ENCODE results near the gene RFTN1.

RFTN1 gene

DNA sequence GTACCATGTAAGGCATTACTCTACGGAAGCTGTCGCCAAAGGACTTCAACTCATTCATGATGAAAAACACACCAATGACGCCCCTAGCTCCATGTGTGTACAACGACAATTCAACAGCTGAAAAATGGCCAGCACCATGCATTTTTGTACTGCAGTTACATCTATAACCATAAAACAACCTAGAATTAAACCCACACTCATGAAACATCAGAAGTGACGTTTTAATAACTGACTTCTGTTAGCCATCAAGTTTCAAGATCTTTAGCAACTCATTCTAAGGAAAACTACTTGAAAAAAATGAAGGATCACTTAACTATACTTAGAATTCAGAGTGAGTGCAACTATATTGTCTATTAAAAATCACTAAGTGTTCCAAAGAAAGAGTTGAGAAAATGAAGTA lies 84.9 kb downstream of the RFTN1 start:
- DNase-seq: no peak

DNA sequence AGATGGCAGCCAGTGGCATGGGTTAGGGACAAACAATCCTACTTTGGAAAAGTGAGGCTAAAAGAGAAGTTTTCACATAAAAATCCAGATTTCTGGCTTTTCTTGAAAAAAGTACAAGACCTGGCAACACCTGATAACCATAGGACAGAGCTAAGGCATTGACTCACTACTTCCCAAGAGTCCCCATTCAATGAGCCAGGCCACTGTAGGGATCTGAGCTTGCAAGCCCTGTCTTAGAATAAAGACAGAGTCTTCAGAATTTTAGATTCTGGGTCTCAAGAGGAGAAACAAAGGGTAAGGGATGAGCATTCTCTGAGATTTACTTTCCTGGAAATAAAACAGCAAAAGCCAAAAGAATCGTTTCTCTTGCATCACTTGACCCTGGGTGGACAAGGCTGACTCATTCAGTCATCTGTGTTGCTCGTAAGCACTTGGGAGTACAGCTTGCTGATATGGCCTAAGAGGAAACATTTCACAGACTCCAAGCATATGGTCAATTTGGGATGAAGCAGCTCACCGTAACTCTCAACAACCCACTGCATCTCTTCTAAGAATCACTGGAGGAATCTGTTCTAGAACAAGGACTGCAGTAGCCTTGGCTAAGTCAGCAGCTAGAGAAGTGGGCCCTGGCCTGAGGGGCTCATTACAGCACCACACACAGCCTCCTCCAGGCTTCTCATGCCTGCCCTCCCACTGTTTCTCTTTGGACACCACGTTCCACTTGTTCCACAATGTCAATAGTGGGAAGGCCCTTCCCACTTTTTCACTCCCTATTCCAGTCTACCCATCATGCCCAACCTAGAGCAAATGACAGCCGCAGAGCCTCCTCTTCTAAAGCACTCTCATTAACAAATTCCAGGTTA lies 86.2 kb downstream of the RFTN1 start:
- DNase-seq: no peak

DNA sequence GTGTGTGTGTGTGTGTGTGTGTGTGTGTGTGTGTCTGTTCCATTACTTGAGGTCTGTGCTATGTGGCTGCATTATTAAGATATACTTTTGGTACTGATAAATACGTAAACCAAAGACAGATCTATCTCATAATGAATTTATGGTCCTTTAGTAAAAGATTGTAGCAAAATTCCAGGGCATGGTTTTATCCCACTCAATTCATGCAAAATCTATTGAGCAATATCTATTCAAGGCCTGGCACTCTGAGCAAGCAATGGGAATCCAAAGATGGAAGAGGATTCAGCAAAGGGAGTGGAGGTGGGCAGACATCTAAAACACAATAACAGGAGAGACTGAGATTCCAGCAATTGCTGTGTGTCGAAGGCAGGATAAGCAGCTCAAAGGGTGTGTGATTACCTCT lies 86.8 kb downstream of the RFTN1 start:
- no peak for DNase-seq

DNA sequence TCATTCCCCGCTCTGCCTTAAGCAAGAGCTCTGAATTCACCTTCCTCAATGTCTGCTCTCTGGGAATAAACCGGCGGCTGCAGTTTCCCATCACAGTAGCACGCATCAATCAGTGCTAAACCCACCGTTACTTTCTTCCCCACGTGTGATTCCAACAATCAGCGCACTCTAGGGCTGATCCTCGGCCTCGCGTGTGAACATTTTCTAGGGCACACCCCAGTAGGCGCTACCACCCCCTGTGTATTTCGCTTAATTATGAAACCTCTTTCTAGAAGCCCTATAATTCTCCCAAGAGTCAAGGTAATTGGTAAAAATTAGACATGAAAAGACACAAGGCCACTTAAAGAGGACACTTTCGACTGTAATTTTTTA lies 87.5 kb downstream of the RFTN1 start:
- no peak for DNase-seq

DNA sequence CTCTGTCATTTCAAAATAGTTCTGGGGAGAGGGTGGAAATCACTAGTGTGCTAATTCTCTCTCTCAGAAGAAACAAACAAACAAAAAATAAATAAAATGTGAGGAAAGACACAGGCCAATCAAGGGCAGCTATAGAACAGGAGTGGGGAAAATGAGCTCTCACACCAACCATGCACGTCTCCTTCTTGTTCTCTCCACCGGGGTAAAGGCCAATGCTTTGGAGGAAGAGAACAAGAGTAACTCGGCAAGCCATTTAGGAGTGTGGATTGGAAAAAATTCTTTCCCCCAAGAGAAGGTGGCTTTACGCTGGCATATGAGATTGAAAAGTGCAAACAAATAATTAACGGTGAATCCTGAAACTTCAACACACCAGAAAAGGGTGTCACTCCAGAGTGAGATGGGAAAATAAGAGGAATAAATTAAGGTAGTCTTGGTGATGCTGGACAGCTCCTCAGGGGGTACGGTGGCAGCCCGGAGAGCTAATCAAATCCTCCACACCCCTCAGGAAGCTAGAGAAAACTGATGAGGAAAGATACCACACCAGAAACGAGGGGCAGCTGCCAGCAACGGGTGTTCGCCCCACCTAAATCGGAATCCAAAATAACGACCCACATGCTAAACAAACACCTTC lies 88.0 kb downstream of the RFTN1 start:
- no peak for DNase-seq

DNA sequence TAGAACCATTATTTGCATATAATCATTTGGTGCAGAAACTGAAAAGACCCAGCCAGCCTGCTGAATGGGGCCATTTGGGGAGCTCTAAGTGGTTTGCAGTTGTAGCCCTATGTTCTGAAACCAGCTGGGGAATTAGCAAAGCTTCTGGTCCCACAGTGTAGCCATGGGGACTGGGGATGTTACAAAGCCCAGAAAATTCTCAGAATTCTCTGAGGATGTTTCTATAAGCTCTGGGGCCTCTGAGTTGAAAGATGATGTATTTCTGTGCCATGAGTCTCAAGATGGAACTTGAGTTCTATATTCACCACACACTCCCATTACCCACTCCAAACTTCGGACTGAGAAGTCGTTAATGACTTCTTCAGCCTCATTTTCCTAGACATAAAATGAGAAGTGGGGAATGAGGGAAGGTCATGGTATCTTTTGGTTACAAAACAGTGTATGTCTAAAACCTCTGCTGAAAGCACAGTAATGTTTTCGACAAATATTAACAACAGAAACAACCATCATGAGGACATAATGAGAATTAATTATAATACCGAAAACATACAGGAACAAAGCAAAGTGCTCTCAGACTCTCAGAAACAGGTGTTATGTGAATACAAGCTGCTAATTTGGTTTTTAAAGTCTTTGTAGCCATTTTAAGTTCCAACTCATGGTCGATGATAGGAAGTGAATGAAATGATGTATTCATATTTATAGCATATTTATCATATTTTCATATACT lies 89.4 kb downstream of the RFTN1 start:
- no peak for DNase-seq

DNA sequence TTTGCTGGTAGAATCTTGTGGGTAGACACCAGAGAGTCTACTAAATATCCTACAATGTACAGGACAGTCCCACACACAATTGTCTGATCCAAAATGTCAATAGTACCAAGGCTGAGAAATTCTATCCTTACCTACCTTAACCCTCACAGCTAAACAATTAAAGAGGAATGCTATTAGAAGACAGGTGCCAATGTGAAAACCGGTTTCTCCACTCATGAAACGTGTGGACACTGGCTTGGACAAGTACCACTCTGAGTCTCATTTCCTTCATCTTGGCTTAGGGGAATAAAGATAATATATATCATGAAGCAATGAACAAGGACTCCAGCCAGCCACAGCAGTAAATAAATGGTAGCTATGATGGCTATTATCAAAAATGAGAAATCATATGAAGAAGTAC lies 90.2 kb downstream of the RFTN1 start:
- no peak for DNase-seq

DNA sequence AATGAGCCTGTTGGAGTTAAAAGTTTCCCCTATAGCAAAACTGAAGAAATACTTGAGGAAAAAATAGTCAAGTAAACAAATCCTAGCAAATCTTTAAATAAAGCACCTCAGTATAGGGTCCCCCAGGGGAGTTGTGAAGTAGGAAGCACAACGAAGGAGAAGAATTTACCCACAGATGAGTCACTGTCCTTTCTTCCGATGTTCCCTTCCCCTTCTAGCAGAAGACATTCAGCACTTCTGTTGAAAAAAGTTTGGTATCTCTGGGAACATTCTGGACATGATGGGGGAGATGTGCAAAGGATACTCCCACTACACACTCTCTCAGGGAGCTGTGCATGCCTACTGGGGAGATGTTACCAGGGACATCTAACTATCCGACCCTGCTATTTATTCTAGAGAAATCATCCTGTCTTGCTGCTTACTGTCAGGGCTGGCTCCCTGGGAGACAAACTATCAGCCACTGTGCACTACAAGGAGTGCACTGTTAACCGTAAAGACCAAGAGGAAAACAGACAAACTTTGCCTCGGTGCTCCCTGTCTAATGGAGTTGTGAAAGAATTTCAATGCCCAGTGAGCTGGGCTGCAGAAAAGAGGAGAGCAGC lies 93.8 kb downstream of the RFTN1 start:
- no peak for DNase-seq

DNA sequence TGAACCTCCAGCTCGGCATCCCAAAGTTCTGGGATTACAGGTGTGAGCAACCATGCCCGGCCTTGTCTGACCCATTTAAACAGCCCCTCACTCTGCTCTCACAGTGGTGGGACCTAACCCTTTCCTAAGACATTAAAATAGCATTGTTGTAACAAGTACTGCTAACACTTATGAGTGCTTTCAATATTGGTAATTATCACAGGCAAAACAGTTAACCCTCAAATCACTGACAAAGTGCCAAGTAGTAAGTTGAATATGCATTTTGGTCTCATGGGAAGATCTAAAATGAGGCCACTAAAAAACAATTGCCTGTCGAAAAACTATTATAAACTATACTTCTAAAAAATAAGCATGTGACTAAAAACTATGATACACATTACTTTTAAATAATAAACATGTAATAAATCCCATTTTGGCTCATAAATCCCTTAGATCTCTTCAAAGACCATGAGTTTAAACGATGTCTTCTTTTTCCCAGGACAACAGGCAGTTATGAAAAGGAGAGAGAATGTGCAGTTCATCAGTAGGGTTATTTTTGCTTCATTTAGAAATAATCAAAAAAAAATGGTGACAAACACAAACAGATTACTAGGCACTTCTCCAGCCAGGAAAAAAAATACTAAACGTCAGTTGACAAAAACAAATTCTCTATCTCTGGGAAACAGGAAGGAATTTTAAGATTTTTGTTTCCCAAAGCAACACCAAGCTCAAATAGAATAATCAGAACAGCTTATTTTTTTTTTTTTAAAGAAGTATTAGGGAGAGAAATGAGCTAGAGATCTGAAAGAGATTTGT lies 95.4 kb downstream of the RFTN1 start:
- no peak for DNase-seq

DNA sequence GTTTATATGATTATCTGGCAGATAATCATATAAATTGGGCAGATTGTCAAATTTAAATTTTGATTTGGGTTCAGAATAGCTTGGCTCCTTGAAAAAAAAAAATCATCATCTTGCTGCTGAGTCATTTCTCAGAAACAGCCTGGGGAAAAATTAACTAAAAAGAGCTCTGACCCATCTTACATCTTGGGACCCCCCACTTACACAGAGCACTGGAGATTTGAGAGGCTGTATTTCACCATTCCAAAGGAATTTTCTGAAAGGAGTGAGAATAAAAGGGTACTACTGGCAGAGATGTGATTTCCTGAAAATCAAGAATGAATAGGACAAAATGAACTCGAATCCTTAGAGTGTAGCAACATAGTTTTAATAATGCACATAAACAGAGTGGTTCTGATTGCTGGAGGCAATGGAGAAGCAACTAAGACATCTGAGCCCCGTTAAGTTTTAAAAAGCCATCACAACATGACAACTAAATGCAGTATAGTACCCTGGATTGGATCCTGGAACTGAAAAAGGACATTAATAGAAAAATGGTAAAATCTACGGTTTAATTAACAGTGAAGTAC lies 97.5 kb downstream of the RFTN1 start:
- DNase-seq: no peak

DNA sequence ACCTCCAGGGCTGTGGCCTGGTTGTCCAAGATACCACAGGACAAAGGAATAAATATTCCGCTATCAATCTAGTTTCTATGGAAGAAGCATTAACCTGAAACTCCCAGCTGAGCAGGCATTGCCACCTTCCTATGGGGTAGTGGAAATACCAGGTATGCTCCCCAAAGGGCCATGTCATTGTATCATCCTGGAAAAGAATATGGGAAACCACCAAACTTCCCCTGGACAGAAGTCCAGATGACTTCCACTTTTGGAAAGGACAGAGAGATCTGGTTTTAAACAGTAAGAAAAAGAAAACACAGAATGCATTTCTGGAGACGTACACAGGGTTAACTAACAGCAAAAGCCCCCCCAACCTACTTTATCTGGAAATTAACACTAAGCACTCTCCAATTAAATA lies 100.2 kb downstream of the RFTN1 start:
- no peak for DNase-seq

DNA sequence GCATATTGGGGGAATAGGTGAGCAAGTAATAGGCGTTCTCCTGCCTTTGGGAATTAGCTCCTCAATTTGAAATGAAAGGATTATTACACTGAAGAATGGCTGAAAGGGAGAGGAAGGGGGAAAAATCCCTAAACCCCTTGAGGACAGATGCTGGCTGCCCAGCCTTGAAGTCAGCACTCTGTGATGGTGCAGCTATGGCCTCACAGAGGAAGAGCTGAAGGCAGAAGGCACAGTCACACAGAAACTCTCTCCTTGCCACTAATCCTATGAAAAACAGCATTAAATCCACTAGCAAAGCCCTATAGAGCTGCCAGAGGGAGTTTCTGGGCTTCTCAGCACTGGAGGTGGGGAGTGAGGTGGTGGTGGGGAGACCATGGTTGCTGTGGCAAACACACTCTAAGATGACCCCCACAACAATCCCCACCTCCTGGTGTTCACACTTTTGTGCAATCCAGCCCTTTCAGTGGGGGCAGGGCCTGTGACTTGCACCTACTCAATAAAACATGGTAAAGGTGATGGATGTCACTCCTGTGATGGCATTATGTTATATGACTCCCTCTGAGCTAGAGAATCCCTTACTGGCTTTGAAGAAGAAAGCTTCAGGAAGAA lies 101.2 kb downstream of the RFTN1 start:
- DNase-seq: no peak

DNA sequence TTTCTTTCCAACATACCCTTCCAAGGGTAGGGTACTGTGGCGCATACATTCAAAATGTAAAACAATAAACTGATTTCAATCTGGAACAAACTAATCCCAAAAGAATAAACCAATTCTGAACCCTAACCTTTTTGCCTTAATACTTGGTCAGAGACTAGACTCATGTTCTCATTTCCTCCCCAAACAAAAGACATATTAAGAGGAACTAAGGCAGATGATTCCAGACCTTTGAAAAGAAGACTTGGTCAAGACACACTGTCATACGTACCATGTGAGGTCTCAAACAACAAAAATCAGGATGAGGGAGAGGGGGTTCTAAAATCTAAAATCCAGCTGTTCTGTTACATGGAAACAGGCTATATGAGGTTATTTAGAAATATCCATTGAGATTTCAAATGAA lies 102.1 kb downstream of the RFTN1 start:
- no peak for DNase-seq

DNA sequence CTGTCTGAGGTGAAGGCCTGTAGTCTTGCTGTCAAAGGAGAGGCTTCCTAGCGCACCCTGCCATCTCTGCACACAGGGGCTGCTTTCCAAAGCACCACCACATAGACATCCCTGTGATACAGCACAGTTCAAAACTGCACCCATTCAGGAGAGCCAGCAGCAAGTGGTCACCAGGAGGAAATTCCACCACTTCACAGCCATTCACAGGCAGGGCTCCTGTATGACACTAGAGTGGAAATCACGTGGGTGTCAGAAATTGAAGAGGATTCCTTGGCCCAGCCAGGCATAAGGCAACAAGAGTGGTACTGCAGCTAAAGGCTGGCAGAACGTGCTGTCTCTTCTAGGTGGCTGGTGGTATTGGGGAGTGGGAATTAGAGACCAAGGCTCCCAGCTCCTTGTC lies 102.8 kb downstream of the RFTN1 start:
- no peak for DNase-seq

DNA sequence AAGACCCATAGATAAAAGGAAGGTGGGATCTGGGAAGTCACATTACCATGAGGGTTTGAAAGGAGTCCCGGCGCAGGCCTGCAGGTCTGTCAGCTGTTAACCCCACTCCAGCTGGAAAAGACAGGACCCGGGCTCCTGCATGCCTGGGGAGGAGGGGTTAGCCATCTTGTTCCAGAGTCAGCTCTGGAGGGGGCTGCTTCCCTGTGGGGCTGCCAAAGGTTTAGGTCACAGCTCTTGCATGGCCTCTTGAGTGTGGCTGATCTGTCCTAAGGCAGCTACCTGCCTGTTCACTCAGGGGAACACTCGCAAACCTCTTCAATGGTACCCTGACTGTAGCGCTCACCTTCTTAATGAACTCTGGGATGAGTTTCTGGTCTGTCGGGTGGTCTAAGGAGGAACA lies 104.5 kb downstream of the RFTN1 start:
- DNase-seq: no peak

DNA sequence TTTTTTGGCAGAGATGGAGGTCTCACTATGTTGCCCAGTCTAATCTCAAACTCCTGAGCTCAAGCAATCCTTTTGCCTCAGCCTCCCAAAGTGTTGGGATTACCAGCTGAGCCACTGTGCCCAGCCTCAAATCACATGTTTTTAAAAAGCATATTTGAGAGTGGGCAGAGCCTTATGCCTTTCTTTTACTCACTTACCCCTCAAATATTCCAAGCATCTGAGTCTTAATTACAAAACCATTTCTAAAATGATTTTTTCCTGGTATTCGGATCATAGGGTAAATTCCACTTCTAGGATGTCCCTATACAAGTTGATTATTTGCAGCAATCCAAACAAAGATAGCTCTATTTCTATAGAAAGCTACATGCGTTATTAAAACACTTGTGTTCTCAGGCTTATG lies 106.1 kb downstream of the RFTN1 start:
- no peak for DNase-seq

DNA sequence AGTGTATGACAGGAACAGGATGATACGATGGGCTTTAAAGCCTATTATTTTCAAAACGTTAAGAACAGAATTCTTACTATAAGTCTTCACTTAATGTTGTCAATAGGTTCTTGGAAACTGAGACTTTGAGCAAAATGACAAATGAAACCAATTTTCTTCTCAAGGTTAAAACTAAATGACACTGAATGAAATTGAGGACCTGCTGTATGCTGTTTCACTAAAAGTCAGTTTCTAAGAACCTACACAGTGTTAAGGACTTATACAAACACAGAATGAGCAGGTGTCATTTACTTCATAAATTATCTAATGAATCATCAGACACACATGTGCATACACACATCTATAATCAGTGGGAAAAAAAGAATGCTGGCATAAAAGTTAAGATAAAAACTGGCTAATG lies 106.9 kb downstream of the RFTN1 start:
- DNase-seq: no peak

DNA sequence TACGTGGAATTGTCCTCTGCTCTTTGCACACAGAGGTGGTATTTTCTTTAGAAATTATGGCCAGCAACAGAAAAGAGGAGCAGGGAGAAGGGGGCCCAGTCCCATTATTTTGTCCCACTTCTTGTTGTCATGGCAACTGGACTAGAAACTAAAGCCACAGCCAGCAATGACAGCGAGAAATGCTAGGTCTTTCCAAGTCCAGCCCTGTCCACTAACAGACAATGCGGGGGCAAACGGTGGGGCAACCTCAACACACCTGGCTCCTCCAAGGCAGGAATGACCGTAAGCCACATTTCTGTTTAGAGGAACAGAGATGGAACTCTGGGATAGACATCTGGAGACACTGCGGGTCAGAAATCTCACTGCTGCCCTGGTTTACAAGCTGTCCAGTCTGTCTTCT lies 107.3 kb downstream of the RFTN1 start:
- no peak for DNase-seq

DNA sequence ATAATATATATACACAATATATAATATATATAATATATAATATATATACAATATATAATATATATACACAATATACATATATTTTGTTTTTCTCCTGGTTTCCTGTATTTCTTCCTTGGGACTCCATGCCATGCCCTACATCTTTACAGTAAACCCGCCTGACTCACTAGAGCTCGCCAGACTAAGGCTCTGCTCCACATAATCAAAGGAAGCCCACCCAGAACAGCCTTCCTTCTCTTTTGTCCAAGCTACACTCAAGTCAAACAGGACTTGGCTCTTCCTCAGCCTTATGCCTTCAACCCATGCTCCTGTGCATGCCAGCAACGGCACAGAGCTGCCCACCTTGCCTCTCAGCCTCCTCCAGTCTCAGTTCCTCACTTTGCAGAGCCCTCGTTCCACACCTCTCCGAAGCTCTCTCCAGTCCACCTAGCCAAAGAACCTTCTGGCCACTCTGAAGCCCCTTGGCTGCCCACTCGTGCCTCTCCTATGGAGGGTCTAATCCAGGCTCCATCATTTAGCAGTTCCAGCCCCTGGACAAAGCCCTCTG lies 109.1 kb downstream of the RFTN1 start:
- no peak for DNase-seq

DNA sequence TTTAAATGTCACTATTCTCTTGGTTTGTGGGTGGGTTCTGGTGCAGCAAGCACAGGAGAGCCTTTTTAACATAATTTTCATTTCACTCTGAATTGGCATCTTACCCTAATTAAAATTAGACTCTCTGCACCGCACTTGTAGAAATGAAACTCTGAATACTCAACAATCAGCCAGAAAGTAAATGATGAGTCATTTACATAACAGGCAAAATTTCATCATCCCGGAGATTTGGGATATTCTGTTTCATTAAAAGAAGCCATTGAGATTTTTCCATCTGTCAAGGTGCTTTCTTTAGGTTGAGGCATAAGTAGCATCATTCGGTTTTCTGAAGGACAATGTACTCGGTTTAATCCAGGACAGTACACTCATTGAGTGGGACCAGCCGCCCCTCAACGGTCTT lies 111.0 kb downstream of the RFTN1 start:
- DNase-seq: no peak

DNA sequence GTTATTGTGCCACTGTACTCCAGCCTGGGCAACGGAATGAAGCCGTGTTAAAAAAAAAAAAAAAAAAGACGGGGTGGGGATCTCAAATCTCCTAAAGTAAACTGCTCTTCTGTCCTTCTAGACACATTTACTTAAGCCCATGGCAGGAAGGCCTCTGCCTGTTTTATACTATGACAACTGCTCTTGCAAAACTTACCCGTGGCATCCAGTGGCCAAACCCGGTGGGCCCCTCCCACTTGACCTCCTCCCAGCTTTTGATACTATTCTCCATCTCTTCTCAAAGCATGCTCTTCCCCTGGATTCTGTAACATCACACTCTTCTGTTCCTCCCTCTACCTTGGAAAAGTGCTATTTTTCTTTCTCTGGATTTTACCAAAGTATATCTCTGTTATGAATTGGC lies 112.2 kb downstream of the RFTN1 start:
- DNase-seq: no peak

Measured in CD4-positive, alpha-beta T cell treated with Interleukin-4 for 4 hours (primary cell).